Vagina (tissue), 2 donors: ENCODE measurements around the gene DOCK4. TPM values are rescaled to one million over a fixed set of nuclear protein-coding genes. Genes with fewer than 3 reads are reported as not detected.
A peak's percentile ranks its signal among the peaks of the same experiment; 100 is the strongest.

Experiments
- DNase-seq, 2 donors: peaks; one replicate each; pipeline ENCODE4 v3.0.0-alpha.2; 2017; ENCODE audit errors: extremely low spot score in 2 of 2
- H3K27ac ChIP-seq: fragments of 200-600 bp; sonication (generic); one replicate; pipeline ENCODE4 v1.5.1; 2019
- H3K27me3 ChIP-seq: fragments of 200-600 bp; sonication (generic); one replicate; pipeline ENCODE4 v1.5.1; 2019
- H3K36me3 ChIP-seq, 2 donors: fragments of 200-600 bp; sonication (generic); one replicate each; pipeline ENCODE4 v1.5.1; 2017 to 2019
- H3K4me1 ChIP-seq: fragments of 200-600 bp; sonication (generic); one replicate; pipeline ENCODE4 v1.5.1; 2019
- H3K4me3 ChIP-seq, 2 donors: fragments of 200-600 bp; sonication (generic); 1 replicate in 1 of 2; 2 replicates in 1 of 2; pipeline ENCODE4 v1.5.1; 2016 to 2019
- H3K9me3 ChIP-seq: fragments of 200-600 bp; sonication (generic); one replicate; pipeline ENCODE4 v1.5.1; 2019
- CTCF ChIP-seq, 3 experiments: fragments of 450-650 bp in 2 of 3; fragments of 200-600 bp in 1 of 3; sonication (generic) in 1 of 3; IDR thresholded peaks; one replicate each; pipeline ENCODE4 v1.5.1; 2017 to 2019; ENCODE audit warnings: antibody characterized with exemption in 3 of 3, mild to moderate bottlenecking in 2 of 3, moderate library complexity in 2 of 3
- POLR2A ChIP-seq, 2 donors: fragments of 450-650 bp; IDR thresholded peaks; one replicate each; pipeline ENCODE4 v1.6.1; 2017; ENCODE audit warnings: antibody characterized with exemption in 2 of 2, mild to moderate bottlenecking in 2 of 2, moderate library complexity in 2 of 2
- POLR2AphosphoS5 ChIP-seq, 2 donors: sonication (generic); formaldehyde crosslinking; IDR thresholded peaks; one replicate each; pipeline ENCODE4 v1.9.0; 2017; ENCODE audit warnings: antibody characterized with exemption in 2 of 2, mild to moderate bottlenecking in 2 of 2, low read depth in 1 of 2; ENCODE audit not compliant: insufficient read depth in 1 of 2
- intact Hi-C: fragments of 100-400 bp; cut with DNase I; formaldehyde crosslinking; loops from one replicate; pipeline ENCODE4 v1.15.1; 2023
- total RNA-seq: library from RNA; depleted of rRNA; stranded (reverse); fragments of >200 nt; gene quantifications from one replicate; pipeline ENCODE4 v1.2.3, GENCODE V29; 2016

The DOCK4 gene
- total RNA-seq, 1 donor from 2014 or later: 40.3 TPM

- Histone ChIP-seq H3K4me1 (peaks cover 9% of the 10 kb centered on the region), H3K27me3 (no peaks in the 10 kb centered on the region), H3K27ac (peak overlapping the region; percentile 9), H3K9me3 (no peaks in the 10 kb centered on the region), H3K36me3 (no peaks in the 10 kb centered on the region), H3K4me3 (no peak overlapping the region)
- TF ChIP-seq POLR2A (IDR thresholded peaks at IDR 0.05) (no peak), CTCF (IDR thresholded peaks at IDR 0.05) (no peak), POLR2AphosphoS5 (IDR thresholded peaks at IDR 0.05; ENCODE audit: insufficient read depth in 1 of 2, low read depth in 1 of 2) (no peak)
- intact Hi-C loops: no loop called here
- DNase-seq: no peak
These were observed 43.3 kb downstream of the DOCK4 start for GRCh38 chr7:112162784-112163506.

- Histone ChIP-seq H3K4me3 (no peak overlapping the region), H3K9me3 (no peaks in the 10 kb centered on the region), H3K27me3 (no peaks in the 10 kb centered on the region), H3K36me3 (no peaks in the 10 kb centered on the region), H3K27ac (peak overlapping the region; percentile 9), H3K4me1 (peaks cover 9% of the 10 kb centered on the region)
- no peak for DNase-seq
- intact Hi-C loops: no loop called here
- no peak for TF ChIP-seq CTCF (IDR thresholded peaks at IDR 0.05)
- peak in 1 of 2 donors; percentile 42 for TF ChIP-seq POLR2AphosphoS5 (IDR thresholded peaks at IDR 0.05; ENCODE audit: insufficient read depth in 1 of 2, low read depth in 1 of 2)
- no peak for TF ChIP-seq POLR2A (IDR thresholded peaks at IDR 0.05)
These were observed 43.9 kb downstream of the DOCK4 start for GRCh38 chr7:112162142-112162766.

GRCh38 chr7:112161253-112162141, 44.7 kb downstream of the DOCK4 start:
- H3K4me1 ChIP-seq: peaks cover 9% of the 10 kb centered on the region
- TF ChIP-seq POLR2AphosphoS5 (IDR thresholded peaks at IDR 0.05; ENCODE audit: insufficient read depth in 1 of 2, low read depth in 1 of 2) (no peak), POLR2A (IDR thresholded peaks at IDR 0.05) (no peak), CTCF (IDR thresholded peaks at IDR 0.05) (no peak)
- no peaks in the 10 kb centered on the region for H3K9me3 ChIP-seq
- no peak overlapping the region for H3K27ac ChIP-seq
- DNase-seq: no peak
- intact Hi-C loops: no loop called here
- no peak overlapping the region for H3K4me3 ChIP-seq
- H3K36me3 ChIP-seq: no peaks in the 10 kb centered on the region
- no peaks in the 10 kb centered on the region for H3K27me3 ChIP-seq

- no peak overlapping the region for H3K4me3 ChIP-seq
- no peaks in the 10 kb centered on the region for H3K36me3 ChIP-seq
- no peaks in the 10 kb centered on the region for H3K9me3 ChIP-seq
- DNase-seq: no peak
- peaks cover 9% of the 10 kb centered on the region for H3K4me1 ChIP-seq
- TF ChIP-seq POLR2A (IDR thresholded peaks at IDR 0.05) (no peak), CTCF (IDR thresholded peaks at IDR 0.05) (no peak), POLR2AphosphoS5 (IDR thresholded peaks at IDR 0.05; ENCODE audit: insufficient read depth in 1 of 2, low read depth in 1 of 2) (no peak)
- H3K27ac ChIP-seq: no peak overlapping the region
- H3K27me3 ChIP-seq: no peaks in the 10 kb centered on the region
- intact Hi-C loops: no loop called here
These were observed 45.4 kb downstream of the DOCK4 start for GRCh38 chr7:112160771-112161150.
